HUES64 (cell line): Measurements from ENCODE around the gene RGS6.

ENCODE experiments used
- H3K27ac ChIP-seq: 2 replicates; pipeline ENCODE4 v1.7.0; 2013; ENCODE audit warnings: low read depth, low read length, inconsistent platforms
- H3K27me3 ChIP-seq: 2 replicates; pipeline ENCODE4 v1.6.1; 2013; ENCODE audit warnings: mild to moderate bottlenecking, low read length; ENCODE audit not compliant: insufficient read depth
- H3K36me3 ChIP-seq: 2 replicates; pipeline ENCODE4 v1.6.1; 2013; ENCODE audit warnings: mild to moderate bottlenecking, low read length; ENCODE audit not compliant: insufficient read depth
- H3K4me1 ChIP-seq: 2 replicates; pipeline ENCODE4 v1.6.1; 2013; ENCODE audit warnings: mild to moderate bottlenecking, low read length, moderate library complexity; ENCODE audit not compliant: insufficient read depth
- H3K4me3 ChIP-seq: 2 replicates; pipeline ENCODE4 v1.5.1; 2013; ENCODE audit warnings: mild to moderate bottlenecking, low read length, moderate library complexity
- H3K9ac ChIP-seq: 2 replicates; pipeline ENCODE4 v1.6.1; 2013; ENCODE audit warnings: mild to moderate bottlenecking, low read depth, low read length
- H3K9me3 ChIP-seq: 2 replicates; pipeline ENCODE4 v1.6.1; 2013; ENCODE audit warnings: low read depth, low read length; ENCODE audit not compliant: insufficient read depth
- WGBS: fragments of 150-250, 120-280 bp; methylation state at CpG from one replicate; pipeline ENCODE4 v1.1.7; 2013; ENCODE audit warnings: missing lambda C conversion rate; 5-methylcytosine and 5-hydroxymethylcytosine counted together

Gene RGS6

DNA sequence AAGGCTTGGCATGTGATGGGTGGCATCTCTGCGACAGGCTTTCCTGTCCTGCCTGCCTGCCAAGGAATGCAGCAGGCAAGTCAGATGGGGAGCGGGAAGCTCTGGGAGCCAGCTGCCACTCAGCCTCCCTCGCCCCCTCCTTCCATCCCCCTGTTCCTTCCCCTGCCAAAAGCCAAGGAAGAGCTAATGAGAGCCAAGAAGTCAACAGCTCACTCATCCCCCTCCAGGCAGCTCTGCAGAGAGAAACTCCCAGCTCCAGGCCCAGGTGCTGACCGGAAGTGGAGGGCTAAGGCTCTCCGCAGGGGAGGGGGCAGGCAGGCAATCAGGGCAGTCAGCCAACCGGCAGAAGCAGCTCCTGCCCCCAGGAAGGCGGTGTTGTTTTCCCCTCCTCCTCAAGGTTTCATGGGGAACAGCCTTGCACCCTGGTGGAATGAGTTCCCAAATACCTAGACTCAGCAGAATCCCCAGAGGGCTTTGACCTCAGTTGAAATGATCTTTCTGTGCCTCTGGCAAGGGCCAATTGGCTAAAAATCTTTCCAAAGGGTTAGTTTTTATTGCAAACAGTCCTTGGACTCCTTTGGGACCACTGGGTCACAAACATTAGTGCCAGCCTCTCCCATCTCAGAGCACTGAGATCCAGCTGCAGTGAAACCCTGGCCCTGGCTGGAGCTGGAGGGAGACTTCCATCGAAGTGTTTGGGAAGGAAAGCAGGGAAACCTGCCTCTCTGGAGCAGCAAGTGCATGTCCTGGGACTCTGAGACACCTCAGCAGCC lies 612.6 kb downstream of the RGS6 start:
- H3K4me3 ChIP-seq: no peak overlapping the region
- peak overlapping the region; percentile 18 for H3K27ac ChIP-seq
- H3K27me3 ChIP-seq: no peaks in the 10 kb centered on the region
- H3K9ac ChIP-seq: no peak overlapping the region; the same call in 1 of the 2 replicates
- WGBS: 48% methylated on average over 8 of the region's 8 CpGs
- no peaks in the 10 kb centered on the region for H3K9me3 ChIP-seq
- H3K36me3 ChIP-seq: no peaks in the 10 kb centered on the region
- H3K4me1 ChIP-seq: peaks cover 14% of the 10 kb centered on the region; the same call in 1 of the 2 replicates

- Histone ChIP-seq H3K4me3 (no peak overlapping the region), H3K36me3 (no peaks in the 10 kb centered on the region), H3K27ac (peak overlapping the region; percentile 18; the same call in 1 of the 2 replicates), H3K4me1 (peaks cover 13% of the 10 kb centered on the region; the same call in 1 of the 2 replicates), H3K9me3 (no peaks in the 10 kb centered on the region), H3K27me3 (no peaks in the 10 kb centered on the region), H3K9ac (no peak overlapping the region)
- 94% methylated on average over 13 of the region's 13 CpGs for WGBS
These were observed 613.4 kb downstream of the RGS6 start for GRCh38 chr14:72545411-72546311.

DNA sequence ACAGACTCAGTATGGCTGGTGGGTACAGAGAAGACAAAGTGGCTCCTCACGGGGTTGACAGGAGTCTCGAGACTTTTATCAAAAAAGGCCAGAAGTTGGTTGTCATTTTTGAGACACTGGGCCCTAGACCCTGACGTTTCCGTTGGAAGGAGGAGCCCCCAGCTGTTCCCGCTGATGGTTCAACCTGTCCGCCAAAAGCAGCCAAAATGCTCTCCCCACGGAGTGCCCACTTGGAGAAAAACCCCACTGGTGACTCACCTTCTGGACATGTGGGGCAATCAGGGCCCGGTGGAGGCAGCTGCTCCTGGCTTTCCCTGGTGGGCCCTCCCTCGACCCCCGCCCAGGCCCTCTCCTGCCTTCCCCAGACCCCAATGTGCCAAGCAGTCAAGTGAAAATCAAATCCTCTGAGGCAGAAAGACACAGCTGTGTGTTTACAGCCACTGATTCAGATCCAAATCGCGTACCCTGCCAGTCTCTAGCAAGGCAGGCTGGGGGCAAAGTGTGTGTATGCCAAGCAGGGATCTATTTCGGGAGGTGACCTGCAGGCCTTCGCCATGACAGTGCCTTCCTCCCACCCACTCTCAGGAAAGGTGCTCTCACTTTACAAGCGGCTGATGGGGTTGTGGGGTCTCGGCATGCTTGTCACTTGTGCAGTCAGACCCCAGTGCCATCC lies 614.3 kb downstream of the RGS6 start:
- H3K27ac ChIP-seq: no peak overlapping the region
- 90% methylated on average over 16 of the region's 16 CpGs for WGBS
- H3K4me3 ChIP-seq: no peak overlapping the region
- H3K36me3 ChIP-seq: no peaks in the 10 kb centered on the region
- H3K9me3 ChIP-seq: no peaks in the 10 kb centered on the region
- H3K27me3 ChIP-seq: no peaks in the 10 kb centered on the region
- no peak overlapping the region for H3K9ac ChIP-seq
- H3K4me1 ChIP-seq: peaks cover 13% of the 10 kb centered on the region; the same call in 1 of the 2 replicates

GRCh38 chr14:72547999-72548398 lies 615.8 kb downstream of the RGS6 start:
- Histone ChIP-seq H3K4me3 (no peak overlapping the region), H3K9ac (no peak overlapping the region)
- 84% methylated on average over 8 of the region's 9 CpGs for WGBS

GRCh38 chr14:72549026-72549425 lies 616.8 kb downstream of the RGS6 start:
- Histone ChIP-seq H3K9ac (no peak overlapping the region), H3K4me1 (peaks cover 19% of the 10 kb centered on the region), H3K4me3 (no peak overlapping the region), H3K27ac (no peak overlapping the region), H3K27me3 (no peaks in the 10 kb centered on the region), H3K36me3 (no peaks in the 10 kb centered on the region), H3K9me3 (no peaks in the 10 kb centered on the region)
- 96% methylated on average over 8 of the region's 8 CpGs for WGBS

More at GRCh38 chr14:72547999-72548398, 615.8 kb downstream of the RGS6 start:
- peaks cover 13% of the 10 kb centered on the region; the same call in 1 of the 2 replicates for H3K4me1 ChIP-seq
- no peaks in the 10 kb centered on the region for H3K9me3 ChIP-seq
- H3K27me3 ChIP-seq: no peaks in the 10 kb centered on the region
- no peaks in the 10 kb centered on the region for H3K36me3 ChIP-seq
- no peak overlapping the region for H3K27ac ChIP-seq

DNA sequence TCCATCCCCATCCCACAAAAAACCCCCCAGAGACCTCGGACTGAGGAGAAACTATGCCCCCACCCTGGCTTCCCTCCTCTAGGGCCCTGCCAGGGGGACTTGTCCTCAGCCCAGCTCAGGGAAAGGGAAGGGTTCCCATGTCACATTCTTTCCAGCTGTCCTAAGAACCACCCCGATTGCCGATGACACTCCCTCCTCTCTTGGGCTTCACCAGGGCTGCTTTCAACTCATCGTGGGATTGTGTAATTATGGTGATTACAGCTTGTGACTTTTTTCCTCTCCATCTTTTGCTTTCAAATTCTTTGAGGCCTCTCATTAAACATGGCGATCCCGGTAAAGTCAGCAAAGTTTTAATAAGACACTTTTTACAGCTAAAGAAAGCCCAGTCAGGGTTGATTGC lies 617.6 kb downstream of the RGS6 start:
- Histone ChIP-seq H3K9me3 (no peaks in the 10 kb centered on the region), H3K27ac (no peak overlapping the region), H3K9ac (no peak overlapping the region), H3K4me1 (peaks cover 14% of the 10 kb centered on the region), H3K36me3 (no peaks in the 10 kb centered on the region), H3K4me3 (no peak overlapping the region), H3K27me3 (no peaks in the 10 kb centered on the region)
- 93% methylated on average over 3 of the region's 6 CpGs for WGBS

- Histone ChIP-seq H3K27me3 (no peaks in the 10 kb centered on the region), H3K9ac (no peak overlapping the region), H3K36me3 (no peaks in the 10 kb centered on the region), H3K27ac (no peak overlapping the region), H3K4me1 (peaks cover 9% of the 10 kb centered on the region; the same call in 1 of the 2 replicates), H3K4me3 (no peak overlapping the region), H3K9me3 (no peaks in the 10 kb centered on the region)
- 100% methylated on average over 3 of the region's 4 CpGs for WGBS
These were observed 618.3 kb downstream of the RGS6 start for GRCh38 chr14:72550513-72550912.

DNA sequence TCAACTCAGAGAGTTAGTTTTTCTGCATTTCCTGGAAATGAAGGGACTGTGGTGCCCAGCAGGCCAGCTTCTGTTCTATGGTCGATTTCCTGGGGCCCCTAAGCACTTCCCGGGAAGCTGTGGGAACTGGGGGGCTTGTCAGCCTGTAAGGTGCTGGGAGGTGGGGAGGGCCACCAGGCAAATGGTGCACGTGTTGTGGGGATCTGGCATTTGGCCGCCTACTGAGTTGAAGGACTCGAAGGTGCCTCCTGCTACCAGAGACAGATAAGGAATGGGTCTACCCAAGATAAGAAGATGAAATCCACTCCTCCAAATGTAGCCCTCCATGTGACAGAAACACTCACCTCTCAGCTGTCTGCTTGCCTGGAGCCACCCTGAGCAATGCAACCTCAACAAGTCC lies 620.0 kb downstream of the RGS6 start:
- H3K4me1 ChIP-seq: peaks cover 9% of the 10 kb centered on the region; the same call in 1 of the 2 replicates
- no peaks in the 10 kb centered on the region for H3K36me3 ChIP-seq
- WGBS: 78% methylated on average over 5 of the region's 5 CpGs
- H3K27me3 ChIP-seq: no peaks in the 10 kb centered on the region
- H3K27ac ChIP-seq: no peak overlapping the region
- H3K4me3 ChIP-seq: no peak overlapping the region
- H3K9me3 ChIP-seq: no peaks in the 10 kb centered on the region
- no peak overlapping the region for H3K9ac ChIP-seq

- no peaks in the 10 kb centered on the region for H3K27me3 ChIP-seq
- no peaks in the 10 kb centered on the region for H3K9me3 ChIP-seq
- WGBS: 95% methylated on average over 8 of the region's 8 CpGs
- no peak overlapping the region for H3K9ac ChIP-seq
- H3K4me3 ChIP-seq: no peak overlapping the region
- no peak overlapping the region for H3K27ac ChIP-seq
- peaks cover 9% of the 10 kb centered on the region; the same call in 1 of the 2 replicates for H3K4me1 ChIP-seq
- no peaks in the 10 kb centered on the region for H3K36me3 ChIP-seq
These were observed 620.9 kb downstream of the RGS6 start for GRCh38 chr14:72553161-72553560.

GRCh38 chr14:72553656-72554055 lies 621.4 kb downstream of the RGS6 start:
- H3K4me3 ChIP-seq: no peak overlapping the region
- 71% methylated on average over 5 of the region's 5 CpGs for WGBS
- H3K9ac ChIP-seq: no peak overlapping the region
- H3K27me3 ChIP-seq: no peaks in the 10 kb centered on the region
- peaks cover 13% of the 10 kb centered on the region for H3K4me1 ChIP-seq
- H3K9me3 ChIP-seq: no peaks in the 10 kb centered on the region
- no peaks in the 10 kb centered on the region for H3K36me3 ChIP-seq
- H3K27ac ChIP-seq: no peak overlapping the region
